Lower leg skin (tissue), 3 donors: ENCODE data around the gene IL6R.

Experiments used
- POLR2A ChIP-seq, 2 donors: fragments of 450-650 bp; IDR thresholded peaks; one replicate each; pipeline ENCODE4 v1.6.1; 2016 to 2017; ENCODE audit warnings: antibody characterized with exemption in 2 of 2, mild to moderate bottlenecking in 1 of 2, moderate library complexity in 1 of 2
- TF ChIP-seq, protein P1 (sequence below), 3 donors: fragments of 450-650 bp; IDR thresholded peaks; one replicate each; pipeline ENCODE4 v1.5.1; 2016; ENCODE audit warnings: antibody characterized with exemption in 3 of 3, mild to moderate bottlenecking in 3 of 3, moderate library complexity in 2 of 3

DNA sequence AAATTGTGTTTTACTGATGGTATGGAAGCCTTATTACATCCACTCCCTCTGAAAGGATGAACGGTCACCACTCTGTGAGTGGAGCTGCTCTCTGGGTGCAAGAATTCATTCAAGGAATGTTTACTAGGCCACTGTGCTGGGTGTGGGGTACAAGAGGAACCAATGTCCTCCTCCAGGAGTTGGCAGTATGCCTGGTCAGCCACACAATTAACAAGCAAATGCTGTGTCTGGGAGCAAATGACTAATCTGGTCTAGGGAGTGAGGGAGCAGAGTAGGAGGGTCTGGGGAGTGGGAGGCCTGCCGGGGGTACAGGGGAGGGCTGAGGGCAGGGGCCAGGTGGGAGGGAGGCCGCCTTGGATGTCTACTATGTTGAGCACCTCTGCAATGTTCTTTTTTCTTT, 69.7 kb downstream of the IL6R start:
- TF ChIP-seq, protein P1, sequence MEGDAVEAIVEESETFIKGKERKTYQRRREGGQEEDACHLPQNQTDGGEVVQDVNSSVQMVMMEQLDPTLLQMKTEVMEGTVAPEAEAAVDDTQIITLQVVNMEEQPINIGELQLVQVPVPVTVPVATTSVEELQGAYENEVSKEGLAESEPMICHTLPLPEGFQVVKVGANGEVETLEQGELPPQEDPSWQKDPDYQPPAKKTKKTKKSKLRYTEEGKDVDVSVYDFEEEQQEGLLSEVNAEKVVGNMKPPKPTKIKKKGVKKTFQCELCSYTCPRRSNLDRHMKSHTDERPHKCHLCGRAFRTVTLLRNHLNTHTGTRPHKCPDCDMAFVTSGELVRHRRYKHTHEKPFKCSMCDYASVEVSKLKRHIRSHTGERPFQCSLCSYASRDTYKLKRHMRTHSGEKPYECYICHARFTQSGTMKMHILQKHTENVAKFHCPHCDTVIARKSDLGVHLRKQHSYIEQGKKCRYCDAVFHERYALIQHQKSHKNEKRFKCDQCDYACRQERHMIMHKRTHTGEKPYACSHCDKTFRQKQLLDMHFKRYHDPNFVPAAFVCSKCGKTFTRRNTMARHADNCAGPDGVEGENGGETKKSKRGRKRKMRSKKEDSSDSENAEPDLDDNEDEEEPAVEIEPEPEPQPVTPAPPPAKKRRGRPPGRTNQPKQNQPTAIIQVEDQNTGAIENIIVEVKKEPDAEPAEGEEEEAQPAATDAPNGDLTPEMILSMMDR (IDR thresholded peaks at IDR 0.05): no peak
- TF ChIP-seq POLR2A (IDR thresholded peaks at IDR 0.05): no peak
